Measurements from ENCODE around the gene PTGR1.

Gene PTGR1

GRCh38 chr9:111531716-111532115, 67.7 kb downstream of the PTGR1 start:
- no peak for DNase-seq

GRCh38 chr9:111529787-111530186, 69.7 kb downstream of the PTGR1 start:
- no peak for DNase-seq

- no peak for DNase-seq
These were observed 72.1 kb downstream of the PTGR1 start for GRCh38 chr9:111527347-111527746.

GRCh38 chr9:111525056-111525977, 74.1 kb downstream of the PTGR1 start, which contains the start of gene ZNF483:
Gene ZNF483 (plus strand): TSS chr9:111525179. CDS start chr9:111527396, 2,217 bp downstream.
- peak; percentile 87 to 90 for DNase-seq

- DNase-seq: no peak
These were observed 74.8 kb downstream of the PTGR1 start for GRCh38 chr9:111524731-111525055.

- no peak for DNase-seq
These were observed 83.4 kb downstream of the PTGR1 start for GRCh38 chr9:111516061-111516465.

GRCh38 chr9:111514967-111515366, 84.5 kb downstream of the PTGR1 start:
- no peak for DNase-seq
